A549 (cell line): ENCODE measurements around the gene GNB1L. TPM values are rescaled to one million over a fixed set of nuclear protein-coding genes. Genes with fewer than 3 reads are reported as not detected.

Experiments
- ATAC-seq, 2 experiments: fragments of 200-7000 bp in 1 of 2; fragments of >200 bp in 1 of 2; cut with Nextera tagmentation in 1 of 2; cut with Tn5 transposase in 1 of 2; 3 replicates each; pipeline versions ENCODE4 v1.8.0 to v1.9.1; 2018 to 2020; ENCODE audit warnings: mild to moderate bottlenecking in 1 of 2, moderate library complexity in 1 of 2
- CTCF ChIA-PET: fragments of 300-600 bp; sonication (Branson Sonifier 250); formaldehyde crosslinking; extraction: SDS; loops from one replicate; lab custom pipeline; 2021; ENCODE audit warnings: antibody characterized with exemption, inconsistent platforms; lab: Yijun Ruan, JAX
- POLR2A ChIA-PET: fragments of 350-600 bp; formaldehyde crosslinking; extraction: SDS; loops from one replicate; lab custom pipeline; 2021; ENCODE audit warnings: antibody characterized with exemption, inconsistent platforms; lab: Yijun Ruan, JAX
- DNase-seq, 2 experiments: peaks; one replicate each; pipeline versions ENCODE4 v3.0.0 to v3.0.0-alpha.2; 2011 to 2016; ENCODE audit warnings: low read depth in 1 of 2, low spot score in 1 of 2
- FAIRE-seq: peaks from 2 replicates; lab custom pipeline; 2011; peaks lifted over from hg19 to GRCh38; lab: Jason Lieb, UNC
- H3K27ac ChIP-seq, 2 experiments: fragments of >200 bp; sonication (Bioruptor Twin); formaldehyde crosslinking; 3 replicates each; pipeline ENCODE4 v1.5.1; 2016 to 2017
- H3K4me1 ChIP-seq: fragments of >200 bp; sonication (Bioruptor Twin); formaldehyde crosslinking; 3 replicates; pipeline ENCODE4 v1.6.1; 2016
- H3K4me2 ChIP-seq: fragments of >200 bp; sonication (Bioruptor Twin); formaldehyde crosslinking; 3 replicates; pipeline ENCODE4 v1.6.1; 2016
- H3K4me3 ChIP-seq: fragments of >200 bp; sonication (Bioruptor Twin); formaldehyde crosslinking; 3 replicates; pipeline ENCODE4 v1.5.1; 2016
- H3K9me3 ChIP-seq: fragments of >200 bp; sonication (Bioruptor Twin); formaldehyde crosslinking; 3 replicates; pipeline ENCODE4 v1.6.1; 2016
- CHD2 ChIP-seq: fragments of 150-350 bp; IDR thresholded peaks from 2 replicates; pipeline ENCODE4 v1.6.1; 2014; ENCODE audit warnings: low read length; ENCODE audit not compliant: partially characterized antibody
- FOSL2 ChIP-seq, 2 experiments: fragments of 450-650 bp in 1 of 2; fragments of >200 bp in 1 of 2; sonication (Bioruptor Twin) in 1 of 2; formaldehyde crosslinking; IDR thresholded peaks; 2 replicates each; pipeline versions ENCODE4 v1.5.0 to v1.6.1; 2016 to 2020; ENCODE audit warnings: mild to moderate bottlenecking in 1 of 2, moderate library complexity in 1 of 2
- HEYL ChIP-seq: fragments of 250-450 bp; sonication (Bioruptor Pico); IDR thresholded peaks from 2 replicates; pipeline ENCODE4 v1.8.0; 2021; ENCODE audit warnings: mild to moderate bottlenecking, moderate library complexity
- HOXB5 ChIP-seq: fragments of 250-450 bp; sonication (Bioruptor Pico); IDR thresholded peaks from 2 replicates; pipeline ENCODE4 v1.5.0; 2020; ENCODE audit warnings: mild to moderate bottlenecking, moderate library complexity
- JUNB ChIP-seq: fragments of >200 bp; sonication (Bioruptor Twin); formaldehyde crosslinking; IDR thresholded peaks from 2 replicates; pipeline ENCODE4 v1.6.1; 2016
- MAFK ChIP-seq: fragments of 450-650 bp; IDR thresholded peaks from 2 replicates; pipeline ENCODE4 v1.6.1; 2014; ENCODE audit not compliant: partially characterized antibody
- NFE2L2 ChIP-seq: fragments of 150-350 bp; conservative IDR thresholded peaks from 2 replicates; pipeline ENCODE4 v1.6.1; 2014; ENCODE audit warnings: low read length
- NPAS2 ChIP-seq: fragments of 250-450 bp; sonication (Bioruptor Pico); IDR thresholded peaks from 2 replicates; pipeline ENCODE4 v1.8.0; 2022; ENCODE audit warnings: mild to moderate bottlenecking, moderate library complexity, borderline replicate concordance
- POLR2A ChIP-seq: IDR thresholded peaks from 2 replicates; pipeline ENCODE4 v1.6.1; 2012; ENCODE audit warnings: mild to moderate bottlenecking, low read length
- RAD21 ChIP-seq, 2 experiments: fragments of >200 bp in 1 of 2; sonication (Bioruptor Twin) in 1 of 2; formaldehyde crosslinking in 1 of 2; IDR thresholded peaks in 1 of 2; conservative IDR thresholded peaks in 1 of 2; 2 replicates in 1 of 2; 3 replicates in 1 of 2; pipeline ENCODE4 v1.6.1; 2012 to 2018; ENCODE audit warnings: inconsistent platforms in 1 of 2
- RARB ChIP-seq: fragments of 250-450 bp; sonication (Bioruptor Pico); IDR thresholded peaks from 2 replicates; pipeline ENCODE4 v1.8.0; 2021; ENCODE audit warnings: mild to moderate bottlenecking, moderate library complexity
- RFX5 ChIP-seq: fragments of 450-650 bp; IDR thresholded peaks from 2 replicates; pipeline ENCODE4 v1.7.1; 2014; ENCODE audit warnings: antibody characterized with exemption, mild to moderate bottlenecking, moderate library complexity
- ZNF302 ChIP-seq: fragments of 250-450 bp; sonication (Bioruptor Pico); IDR thresholded peaks from 2 replicates; pipeline ENCODE4 v1.9.0; 2021; ENCODE audit warnings: inconsistent platforms, mild to moderate bottlenecking, moderate library complexity
- WGBS: methylation state at CpG from one replicate; pipeline ENCODE4 v1.1.6; 2017; ENCODE audit errors: missing lambda C conversion rate; 5-methylcytosine and 5-hydroxymethylcytosine counted together
- polyA plus RNA-seq, 4 experiments: library from polyadenylated mRNA; depleted of rRNA in 3 of 4; stranded (reverse); fragments of >200 nt; fragmentation: RNase III in 1 of 4; extraction: RNeasy Plus Mini Kit Qiagen cat#74134 plus additional on column Dnase treatment in 1 of 4; gene quantifications; 2 replicates in 3 of 4; 3 replicates in 1 of 4; pipeline ENCODE4 v1.2.3, GENCODE V29; 2011 to 2017
- TF ChIP-seq, protein P1 (sequence below): IDR thresholded peaks from 2 replicates; pipeline ENCODE4 v1.6.1; 2012
- TF ChIP-seq, protein P2 (sequence below): fragments of 150-350 bp; IDR thresholded peaks from 2 replicates; pipeline ENCODE4 v1.6.1; 2014; ENCODE audit warnings: low read depth, mild to moderate bottlenecking, low read length
- TF ChIP-seq, protein P3 (sequence below): fragments of 200-600 bp; sonication (generic); IDR thresholded peaks from 2 replicates; pipeline ENCODE4 v1.6.1; 2016; ENCODE audit warnings: antibody characterized with exemption, mild to moderate bottlenecking, moderate library complexity
- TF ChIP-seq, protein P4 (sequence below): fragments of 450-650 bp; IDR thresholded peaks from 2 replicates; pipeline ENCODE4 v1.6.1; 2014; ENCODE audit warnings: antibody characterized with exemption
- TF ChIP-seq, protein P5 (sequence below): fragments of 250-450 bp; sonication (Bioruptor Pico); IDR thresholded peaks from 2 replicates; pipeline ENCODE4 v1.5.0; 2021; ENCODE audit warnings: mild to moderate bottlenecking, moderate library complexity, borderline replicate concordance
- TF ChIP-seq, protein P6 (sequence below): fragments of >200 bp; sonication (Bioruptor Twin); formaldehyde crosslinking; IDR thresholded peaks from 3 replicates; pipeline ENCODE4 v1.5.1; 2016

GNB1L gene
- polyA plus RNA-seq, 2 of the 4 experiments (the other 2 are of a cell fraction) = 1.8 to 10.3 TPM

DNA sequence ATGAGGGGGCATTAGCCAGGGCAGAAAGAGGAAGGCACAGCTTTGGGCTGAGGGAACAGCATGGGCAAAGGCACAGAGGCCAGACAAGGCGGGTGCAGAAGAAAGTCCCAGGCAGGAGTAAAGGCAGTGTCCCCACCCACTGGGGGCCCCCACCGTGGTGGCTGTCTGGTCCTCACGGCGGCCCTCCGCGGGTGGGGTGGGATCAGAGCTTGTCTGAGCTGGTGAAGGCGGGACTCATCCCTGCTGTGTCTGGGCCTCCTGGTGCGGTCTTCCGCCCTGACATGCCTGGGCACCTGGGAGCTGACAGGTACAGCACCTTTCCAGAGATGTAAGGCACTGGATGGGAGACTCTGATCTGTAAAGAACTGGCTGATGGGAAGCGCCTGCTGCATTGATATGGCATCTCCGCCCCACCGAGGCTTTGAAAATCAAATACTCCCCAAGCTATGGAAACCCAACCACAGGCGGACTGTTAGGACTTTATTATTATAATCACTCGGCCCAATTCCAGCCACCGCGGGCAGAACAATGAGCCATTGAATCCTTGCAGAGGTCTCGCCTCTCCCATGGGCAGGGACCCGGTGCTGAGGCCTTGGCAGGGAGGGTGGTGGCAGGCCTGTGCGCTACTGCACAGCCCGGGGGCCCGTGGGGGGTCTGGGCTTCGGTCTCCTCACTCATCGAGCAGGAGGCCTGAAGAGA, 14.2 kb upstream of the GNB1L start (continued):
- no peak for TF ChIP-seq RFX5
- TF ChIP-seq RAD21 (conservative IDR thresholded peaks at IDR 0.05 in 1 of 2, IDR thresholded peaks at IDR 0.05 in 1 of 2) = no peak
- TF ChIP-seq CHD2 = no peak
- TF ChIP-seq POLR2A = no peak
- TF ChIP-seq RARB (CRISPR knock-in tag) = no peak
- no peak for TF ChIP-seq NPAS2 (CRISPR knock-in tag)
- no peak for TF ChIP-seq NFE2L2
- TF ChIP-seq JUNB = no peak
- no peak for TF ChIP-seq FOSL2 (IDR thresholded peaks at IDR 0.05)
- TF ChIP-seq FOSL2 (CRISPR knock-in tag; IDR thresholded peaks at IDR 0.05) = no peak
- no peak for TF ChIP-seq HOXB5 (CRISPR knock-in tag)

DNA sequence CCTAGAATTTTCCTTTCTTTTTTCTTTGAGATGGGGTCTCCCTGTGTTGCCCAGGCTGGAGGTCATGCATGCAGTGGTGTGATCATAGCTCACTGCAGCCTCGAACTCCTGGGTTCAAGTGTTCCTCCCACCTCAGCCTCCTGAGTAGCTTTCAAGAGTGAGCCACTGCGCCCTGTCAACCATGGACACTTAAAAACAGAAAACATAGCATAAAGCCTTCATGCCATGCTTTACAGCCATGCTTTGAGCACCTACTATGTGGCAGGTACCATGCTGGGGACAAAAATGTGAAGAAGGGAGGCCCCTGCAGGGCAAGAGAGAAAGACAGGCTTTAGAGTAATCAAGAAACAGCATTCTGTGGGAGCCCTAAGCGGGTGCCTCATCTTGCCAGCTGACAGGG, 13.7 kb upstream of the GNB1L start:
- TF ChIP-seq, protein P1, sequence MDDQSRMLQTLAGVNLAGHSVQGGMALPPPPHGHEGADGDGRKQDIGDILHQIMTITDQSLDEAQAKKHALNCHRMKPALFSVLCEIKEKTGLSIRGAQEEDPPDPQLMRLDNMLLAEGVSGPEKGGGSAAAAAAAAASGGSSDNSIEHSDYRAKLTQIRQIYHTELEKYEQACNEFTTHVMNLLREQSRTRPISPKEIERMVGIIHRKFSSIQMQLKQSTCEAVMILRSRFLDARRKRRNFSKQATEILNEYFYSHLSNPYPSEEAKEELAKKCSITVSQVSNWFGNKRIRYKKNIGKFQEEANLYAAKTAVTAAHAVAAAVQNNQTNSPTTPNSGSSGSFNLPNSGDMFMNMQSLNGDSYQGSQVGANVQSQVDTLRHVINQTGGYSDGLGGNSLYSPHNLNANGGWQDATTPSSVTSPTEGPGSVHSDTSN = no peak
- TF ChIP-seq, protein P2, sequence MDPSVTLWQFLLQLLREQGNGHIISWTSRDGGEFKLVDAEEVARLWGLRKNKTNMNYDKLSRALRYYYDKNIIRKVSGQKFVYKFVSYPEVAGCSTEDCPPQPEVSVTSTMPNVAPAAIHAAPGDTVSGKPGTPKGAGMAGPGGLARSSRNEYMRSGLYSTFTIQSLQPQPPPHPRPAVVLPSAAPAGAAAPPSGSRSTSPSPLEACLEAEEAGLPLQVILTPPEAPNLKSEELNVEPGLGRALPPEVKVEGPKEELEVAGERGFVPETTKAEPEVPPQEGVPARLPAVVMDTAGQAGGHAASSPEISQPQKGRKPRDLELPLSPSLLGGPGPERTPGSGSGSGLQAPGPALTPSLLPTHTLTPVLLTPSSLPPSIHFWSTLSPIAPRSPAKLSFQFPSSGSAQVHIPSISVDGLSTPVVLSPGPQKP = no peak
- ATAC-seq = no peak
- DNase-seq = no peak
- Histone ChIP-seq H3K4me3 (no peak overlapping the region), H3K27ac (no peak overlapping the region), H3K4me2 (no peak overlapping the region), H3K9me3 (no peaks in the 10 kb centered on the region), H3K4me1 (no peaks in the 10 kb centered on the region)
- whole genome bisulfite sequencing = 97% methylated on average over 3 of the region's 3 CpGs
- no peak for FAIRE-seq
- ChIA-PET CTCF (interaction anchor here (0.6 to 1.2 kb wide), 4 partner anchors 12 to 238 kb away, joined by 3 read pairs; no protein-coding TSS in a partner anchor), POLR2A (no interaction called here)

DNA sequence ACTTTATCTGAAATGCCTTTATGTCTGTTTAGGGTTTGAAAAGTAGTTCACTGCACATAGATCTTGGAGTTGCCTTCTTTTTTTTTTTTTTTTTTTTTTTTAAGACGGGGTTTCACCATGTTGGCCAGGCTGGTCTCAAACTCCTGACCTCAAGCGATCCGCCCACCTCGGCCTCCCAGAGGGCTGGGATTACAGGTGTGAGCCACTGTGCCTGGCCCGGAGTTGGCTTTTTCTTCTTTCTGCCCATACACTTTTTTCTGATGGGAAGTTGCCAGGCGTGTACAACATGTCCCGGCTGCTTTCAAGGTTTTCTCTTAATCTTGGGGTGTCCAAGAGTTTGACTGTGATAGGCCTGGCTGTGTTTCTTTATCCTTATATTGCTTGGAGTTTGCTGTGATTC, 12.9 kb upstream of the GNB1L start:
- ATAC-seq = no peak
- WGBS = 79% methylated on average over 7 of the region's 7 CpGs
- TF ChIP-seq, protein P3, sequence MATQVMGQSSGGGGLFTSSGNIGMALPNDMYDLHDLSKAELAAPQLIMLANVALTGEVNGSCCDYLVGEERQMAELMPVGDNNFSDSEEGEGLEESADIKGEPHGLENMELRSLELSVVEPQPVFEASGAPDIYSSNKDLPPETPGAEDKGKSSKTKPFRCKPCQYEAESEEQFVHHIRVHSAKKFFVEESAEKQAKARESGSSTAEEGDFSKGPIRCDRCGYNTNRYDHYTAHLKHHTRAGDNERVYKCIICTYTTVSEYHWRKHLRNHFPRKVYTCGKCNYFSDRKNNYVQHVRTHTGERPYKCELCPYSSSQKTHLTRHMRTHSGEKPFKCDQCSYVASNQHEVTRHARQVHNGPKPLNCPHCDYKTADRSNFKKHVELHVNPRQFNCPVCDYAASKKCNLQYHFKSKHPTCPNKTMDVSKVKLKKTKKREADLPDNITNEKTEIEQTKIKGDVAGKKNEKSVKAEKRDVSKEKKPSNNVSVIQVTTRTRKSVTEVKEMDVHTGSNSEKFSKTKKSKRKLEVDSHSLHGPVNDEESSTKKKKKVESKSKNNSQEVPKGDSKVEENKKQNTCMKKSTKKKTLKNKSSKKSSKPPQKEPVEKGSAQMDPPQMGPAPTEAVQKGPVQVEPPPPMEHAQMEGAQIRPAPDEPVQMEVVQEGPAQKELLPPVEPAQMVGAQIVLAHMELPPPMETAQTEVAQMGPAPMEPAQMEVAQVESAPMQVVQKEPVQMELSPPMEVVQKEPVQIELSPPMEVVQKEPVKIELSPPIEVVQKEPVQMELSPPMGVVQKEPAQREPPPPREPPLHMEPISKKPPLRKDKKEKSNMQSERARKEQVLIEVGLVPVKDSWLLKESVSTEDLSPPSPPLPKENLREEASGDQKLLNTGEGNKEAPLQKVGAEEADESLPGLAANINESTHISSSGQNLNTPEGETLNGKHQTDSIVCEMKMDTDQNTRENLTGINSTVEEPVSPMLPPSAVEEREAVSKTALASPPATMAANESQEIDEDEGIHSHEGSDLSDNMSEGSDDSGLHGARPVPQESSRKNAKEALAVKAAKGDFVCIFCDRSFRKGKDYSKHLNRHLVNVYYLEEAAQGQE = no peak

DNA sequence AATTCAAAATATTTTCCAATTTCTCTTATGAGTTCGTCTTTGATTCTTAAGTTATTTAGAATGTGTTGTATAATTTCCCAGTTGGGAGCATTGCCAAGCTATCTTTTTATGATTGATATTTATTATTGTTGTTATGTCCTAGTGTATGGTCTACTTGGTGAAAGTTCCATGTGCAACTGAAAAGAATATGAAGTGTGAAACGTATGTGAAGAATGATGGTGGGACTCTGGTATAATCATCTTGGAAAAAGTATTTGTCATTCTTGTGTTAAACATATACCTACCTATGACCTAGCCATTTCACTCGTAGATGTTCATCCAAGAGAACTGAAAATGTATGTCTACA, 12.0 kb upstream of the GNB1L start:
- ATAC-seq (no peak), DNase-seq (no peak), FAIRE-seq (no peak)
- TF ChIP-seq HEYL (no peak), HOXB5 (CRISPR knock-in tag) (no peak), MAFK (no peak), ZNF302 (CRISPR knock-in tag) (no peak)
- TF ChIP-seq, protein P4, sequence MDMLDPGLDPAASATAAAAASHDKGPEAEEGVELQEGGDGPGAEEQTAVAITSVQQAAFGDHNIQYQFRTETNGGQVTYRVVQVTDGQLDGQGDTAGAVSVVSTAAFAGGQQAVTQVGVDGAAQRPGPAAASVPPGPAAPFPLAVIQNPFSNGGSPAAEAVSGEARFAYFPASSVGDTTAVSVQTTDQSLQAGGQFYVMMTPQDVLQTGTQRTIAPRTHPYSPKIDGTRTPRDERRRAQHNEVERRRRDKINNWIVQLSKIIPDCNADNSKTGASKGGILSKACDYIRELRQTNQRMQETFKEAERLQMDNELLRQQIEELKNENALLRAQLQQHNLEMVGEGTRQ = no peak
- TF ChIP-seq, protein P5, sequence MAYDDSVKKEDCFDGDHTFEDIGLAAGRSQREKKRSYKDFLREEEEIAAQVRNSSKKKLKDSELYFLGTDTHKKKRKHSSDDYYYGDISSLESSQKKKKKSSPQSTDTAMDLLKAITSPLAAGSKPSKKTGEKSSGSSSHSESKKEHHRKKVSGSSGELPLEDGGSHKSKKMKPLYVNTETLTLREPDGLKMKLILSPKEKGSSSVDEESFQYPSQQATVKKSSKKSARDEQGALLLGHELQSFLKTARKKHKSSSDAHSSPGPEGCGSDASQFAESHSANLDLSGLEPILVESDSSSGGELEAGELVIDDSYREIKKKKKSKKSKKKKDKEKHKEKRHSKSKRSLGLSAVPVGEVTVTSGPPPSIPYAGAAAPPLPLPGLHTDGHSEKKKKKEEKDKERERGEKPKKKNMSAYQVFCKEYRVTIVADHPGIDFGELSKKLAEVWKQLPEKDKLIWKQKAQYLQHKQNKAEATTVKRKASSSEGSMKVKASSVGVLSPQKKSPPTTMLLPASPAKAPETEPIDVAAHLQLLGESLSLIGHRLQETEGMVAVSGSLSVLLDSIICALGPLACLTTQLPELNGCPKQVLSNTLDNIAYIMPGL (CRISPR knock-in tag) = no peak
- TF ChIP-seq, protein P6, sequence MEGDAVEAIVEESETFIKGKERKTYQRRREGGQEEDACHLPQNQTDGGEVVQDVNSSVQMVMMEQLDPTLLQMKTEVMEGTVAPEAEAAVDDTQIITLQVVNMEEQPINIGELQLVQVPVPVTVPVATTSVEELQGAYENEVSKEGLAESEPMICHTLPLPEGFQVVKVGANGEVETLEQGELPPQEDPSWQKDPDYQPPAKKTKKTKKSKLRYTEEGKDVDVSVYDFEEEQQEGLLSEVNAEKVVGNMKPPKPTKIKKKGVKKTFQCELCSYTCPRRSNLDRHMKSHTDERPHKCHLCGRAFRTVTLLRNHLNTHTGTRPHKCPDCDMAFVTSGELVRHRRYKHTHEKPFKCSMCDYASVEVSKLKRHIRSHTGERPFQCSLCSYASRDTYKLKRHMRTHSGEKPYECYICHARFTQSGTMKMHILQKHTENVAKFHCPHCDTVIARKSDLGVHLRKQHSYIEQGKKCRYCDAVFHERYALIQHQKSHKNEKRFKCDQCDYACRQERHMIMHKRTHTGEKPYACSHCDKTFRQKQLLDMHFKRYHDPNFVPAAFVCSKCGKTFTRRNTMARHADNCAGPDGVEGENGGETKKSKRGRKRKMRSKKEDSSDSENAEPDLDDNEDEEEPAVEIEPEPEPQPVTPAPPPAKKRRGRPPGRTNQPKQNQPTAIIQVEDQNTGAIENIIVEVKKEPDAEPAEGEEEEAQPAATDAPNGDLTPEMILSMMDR = no peak
- POLR2A ChIA-PET = interaction anchor here (1.0 kb wide), 1 partner anchor 11 kb away, joined by 4 read pairs; no protein-coding TSS in a partner anchor
- H3K27ac ChIP-seq = no peak overlapping the region
- no peaks in the 10 kb centered on the region for H3K9me3 ChIP-seq
- CTCF ChIA-PET = interaction anchor here (0.6 to 1.8 kb wide), 5 partner anchors 11 to 193 kb away, joined by 3 to 8 read pairs (median 4); partner anchors contain the start of genes GNB1L and RTL10
- H3K4me3 ChIP-seq = no peak overlapping the region
- no peaks in the 10 kb centered on the region for H3K4me1 ChIP-seq
- WGBS = 88% methylated on average over 3 of the region's 3 CpGs
- H3K4me2 ChIP-seq = no peak overlapping the region

More for the DNA sequence above, 12.9 kb upstream of the GNB1L start:
- no peak overlapping the region for H3K4me2 ChIP-seq
- H3K4me3 ChIP-seq = no peak overlapping the region
- H3K9me3 ChIP-seq = no peaks in the 10 kb centered on the region
- no peak overlapping the region for H3K27ac ChIP-seq
- no peaks in the 10 kb centered on the region for H3K4me1 ChIP-seq
- ChIA-PET POLR2A (no interaction called here), CTCF (interaction anchor here (0.8 to 1.8 kb wide), 3 partner anchors 12 to 137 kb away, joined by 3 to 8 read pairs (median 3); no protein-coding TSS in a partner anchor)
- no peak for FAIRE-seq
- no peak for DNase-seq
